IPS-20b (cell line): Measurements from ENCODE around the gene TLE1.

Source experiments
- H3K27ac ChIP-seq: one replicate; pipeline ENCODE4 v1.5.1; 2013; ENCODE audit warnings: low read length
- H3K27me3 ChIP-seq: 2 replicates; pipeline ENCODE4 v1.6.1; 2013; ENCODE audit warnings: mild to moderate bottlenecking, low read length, inconsistent platforms; ENCODE audit not compliant: insufficient read depth
- H3K36me3 ChIP-seq: 2 replicates; pipeline ENCODE4 v1.6.1; 2013; ENCODE audit warnings: low read depth, mild to moderate bottlenecking, inconsistent platforms, low read length, moderate library complexity; ENCODE audit not compliant: insufficient read depth
- H3K4me1 ChIP-seq: 2 replicates; pipeline ENCODE4 v1.6.1; 2013; ENCODE audit warnings: mild to moderate bottlenecking, control low read depth, inconsistent platforms, low read length, moderate library complexity; ENCODE audit not compliant: insufficient read depth
- H3K4me3 ChIP-seq: 2 replicates; pipeline ENCODE4 v1.5.1; 2013; ENCODE audit warnings: mild to moderate bottlenecking, low read length, inconsistent platforms
- H3K9ac ChIP-seq: 2 replicates; pipeline ENCODE4 v1.6.1; 2013; ENCODE audit warnings: low read depth, mild to moderate bottlenecking, inconsistent platforms, low read length, moderate library complexity
- H3K9me3 ChIP-seq: 2 replicates; pipeline ENCODE4 v1.6.1; 2013; ENCODE audit warnings: mild to moderate bottlenecking, low read depth, low read length, inconsistent platforms; ENCODE audit not compliant: insufficient read depth

TLE1 gene

GRCh38 chr9:81579381-81579780 lies 110.0 kb downstream of the TLE1 start:
- H3K36me3 ChIP-seq, result peaks cover 27% of the 10 kb centered on the region
- H3K4me3 ChIP-seq, result no peak overlapping the region
- H3K9me3 ChIP-seq, result no peaks in the 10 kb centered on the region
- no peak overlapping the region for H3K9ac ChIP-seq
- H3K27ac ChIP-seq, result no peak overlapping the region
- no peaks in the 10 kb centered on the region for H3K27me3 ChIP-seq
- H3K4me1 ChIP-seq, result peaks cover 8% of the 10 kb centered on the region

GRCh38 chr9:81578606-81579005 lies 110.7 kb downstream of the TLE1 start:
- no peaks in the 10 kb centered on the region for H3K9me3 ChIP-seq
- no peak overlapping the region for H3K9ac ChIP-seq
- H3K27me3 ChIP-seq, result no peaks in the 10 kb centered on the region
- peaks cover 14% of the 10 kb centered on the region for H3K4me1 ChIP-seq
- no peak overlapping the region for H3K4me3 ChIP-seq
- H3K27ac ChIP-seq, result no peak overlapping the region
- peaks cover 19% of the 10 kb centered on the region for H3K36me3 ChIP-seq

GRCh38 chr9:81575956-81576355 lies 113.4 kb downstream of the TLE1 start:
- H3K9ac ChIP-seq, result no peak overlapping the region
- H3K9me3 ChIP-seq, result no peaks in the 10 kb centered on the region
- H3K4me3 ChIP-seq, result no peak overlapping the region
- no peaks in the 10 kb centered on the region for H3K27me3 ChIP-seq
- H3K36me3 ChIP-seq, result peaks cover under 1% of the 10 kb centered on the region
- no peak overlapping the region for H3K27ac ChIP-seq
- H3K4me1 ChIP-seq, result peaks cover 14% of the 10 kb centered on the region

GRCh38 chr9:81574405-81574804 lies 114.9 kb downstream of the TLE1 start:
- Histone ChIP-seq H3K9ac (no peak overlapping the region), H3K27ac (no peak overlapping the region), H3K36me3 (no peaks in the 10 kb centered on the region), H3K9me3 (no peaks in the 10 kb centered on the region), H3K4me1 (peaks cover 13% of the 10 kb centered on the region), H3K4me3 (no peak overlapping the region), H3K27me3 (no peaks in the 10 kb centered on the region)

- H3K36me3 ChIP-seq, result no peaks in the 10 kb centered on the region
- no peaks in the 10 kb centered on the region for H3K27me3 ChIP-seq
- H3K9ac ChIP-seq, result no peak overlapping the region
- no peak overlapping the region for H3K27ac ChIP-seq
- H3K4me1 ChIP-seq, result peaks cover 9% of the 10 kb centered on the region
- H3K4me3 ChIP-seq, result no peak overlapping the region
- no peaks in the 10 kb centered on the region for H3K9me3 ChIP-seq
Measured at GRCh38 chr9:81573415-81574321, 115.7 kb downstream of the TLE1 start.

- no peaks in the 10 kb centered on the region for H3K9me3 ChIP-seq
- no peak overlapping the region for H3K4me3 ChIP-seq
- H3K36me3 ChIP-seq, result no peaks in the 10 kb centered on the region
- no peaks in the 10 kb centered on the region for H3K27me3 ChIP-seq
- no peak overlapping the region for H3K9ac ChIP-seq
- H3K27ac ChIP-seq, result no peak overlapping the region
- H3K4me1 ChIP-seq, result peaks cover 16% of the 10 kb centered on the region
Measured at GRCh38 chr9:81570083-81570482, 119.3 kb downstream of the TLE1 start.

- H3K9me3 ChIP-seq, result no peaks in the 10 kb centered on the region
- H3K36me3 ChIP-seq, result no peaks in the 10 kb centered on the region
- no peak overlapping the region for H3K27ac ChIP-seq
- H3K9ac ChIP-seq, result no peak overlapping the region
- no peak overlapping the region for H3K4me3 ChIP-seq
- H3K27me3 ChIP-seq, result no peaks in the 10 kb centered on the region
- peaks cover 7% of the 10 kb centered on the region; the same call in 1 of the 2 replicates for H3K4me1 ChIP-seq
Measured at GRCh38 chr9:81566074-81566698, 123.2 kb downstream of the TLE1 start.

GRCh38 chr9:81565609-81566008 lies 123.7 kb downstream of the TLE1 start:
- Histone ChIP-seq H3K9me3 (no peaks in the 10 kb centered on the region), H3K27me3 (no peaks in the 10 kb centered on the region), H3K27ac (no peak overlapping the region), H3K4me3 (no peak overlapping the region), H3K9ac (no peak overlapping the region), H3K4me1 (peaks cover 7% of the 10 kb centered on the region; the same call in 1 of the 2 replicates), H3K36me3 (no peaks in the 10 kb centered on the region)

- no peaks in the 10 kb centered on the region for H3K36me3 ChIP-seq
- H3K27me3 ChIP-seq, result no peaks in the 10 kb centered on the region
- no peak overlapping the region for H3K9ac ChIP-seq
- H3K27ac ChIP-seq, result no peak overlapping the region
- H3K4me3 ChIP-seq, result no peak overlapping the region
- no peaks in the 10 kb centered on the region for H3K9me3 ChIP-seq
- peaks cover 7% of the 10 kb centered on the region; the same call in 1 of the 2 replicates for H3K4me1 ChIP-seq
Measured at GRCh38 chr9:81565144-81565543, 124.2 kb downstream of the TLE1 start.

GRCh38 chr9:81564632-81565031 lies 124.7 kb downstream of the TLE1 start:
- Histone ChIP-seq H3K27me3 (no peaks in the 10 kb centered on the region), H3K4me1 (peaks cover 9% of the 10 kb centered on the region; the same call in 1 of the 2 replicates), H3K27ac (no peak overlapping the region), H3K9ac (no peak overlapping the region), H3K9me3 (no peaks in the 10 kb centered on the region), H3K4me3 (no peak overlapping the region), H3K36me3 (no peaks in the 10 kb centered on the region)

GRCh38 chr9:81563739-81564138 lies 125.6 kb downstream of the TLE1 start:
- Histone ChIP-seq H3K27ac (no peak overlapping the region), H3K9ac (no peak overlapping the region), H3K4me3 (no peak overlapping the region), H3K4me1 (peaks cover 12% of the 10 kb centered on the region; the same call in 1 of the 2 replicates), H3K36me3 (no peaks in the 10 kb centered on the region), H3K9me3 (no peaks in the 10 kb centered on the region), H3K27me3 (no peaks in the 10 kb centered on the region)

GRCh38 chr9:81563020-81563407 lies 126.3 kb downstream of the TLE1 start:
- Histone ChIP-seq H3K9me3 (no peaks in the 10 kb centered on the region), H3K4me1 (peaks cover 12% of the 10 kb centered on the region; the same call in 1 of the 2 replicates), H3K4me3 (no peak overlapping the region), H3K9ac (no peak overlapping the region), H3K27me3 (no peaks in the 10 kb centered on the region), H3K36me3 (no peaks in the 10 kb centered on the region), H3K27ac (no peak overlapping the region)
